IPS DF 6.9 (cell line): ENCODE data around the gene CMPK2.

ENCODE experiments used
- DNase-seq: peaks from one replicate; pipeline ENCODE4 v3.0.0-alpha.2; 2013; ENCODE audit warnings: low read depth, low spot score
- H3K27ac ChIP-seq: one replicate; pipeline ENCODE4 v1.5.1; 2013; ENCODE audit warnings: low read length, control low read depth
- H3K27me3 ChIP-seq: 2 replicates; pipeline ENCODE4 v1.6.1; 2013; ENCODE audit warnings: mild to moderate bottlenecking, low read length; ENCODE audit not compliant: control insufficient read depth, insufficient read depth
- H3K36me3 ChIP-seq: 2 replicates; pipeline ENCODE4 v1.6.1; 2013; ENCODE audit warnings: low read length; ENCODE audit not compliant: control insufficient read depth, insufficient read depth
- H3K4me1 ChIP-seq: 2 replicates; pipeline ENCODE4 v1.6.1; 2013; ENCODE audit warnings: low read length; ENCODE audit not compliant: control insufficient read depth, insufficient read depth
- H3K4me3 ChIP-seq: 2 replicates; pipeline ENCODE4 v1.5.1; 2013; ENCODE audit warnings: mild to moderate bottlenecking, low read length
- H3K9me3 ChIP-seq: 2 replicates; pipeline ENCODE4 v1.6.1; 2013; ENCODE audit warnings: low read length, inconsistent platforms; ENCODE audit not compliant: control insufficient read depth, insufficient read depth
- WGBS: extraction: QIAGEN DNeasy Blood & Tissue Kit; methylation state at CpG from one replicate; pipeline ENCODE4 v1.1.7; 2013; ENCODE audit warnings: mixed read lengths, missing lambda C conversion rate; ENCODE audit not compliant: insufficient read length, insufficient coverage; 5-methylcytosine and 5-hydroxymethylcytosine counted together

Gene CMPK2

GRCh38 chr2:6880200-6880733 is 14.6 kb upstream of the CMPK2 start:
- Histone ChIP-seq H3K4me3 (no peak overlapping the region), H3K9me3 (no peaks in the 10 kb centered on the region), H3K27me3 (no peaks in the 10 kb centered on the region), H3K36me3 (no peaks in the 10 kb centered on the region), H3K27ac (no peak overlapping the region), H3K4me1 (no peaks in the 10 kb centered on the region)
- no CpG with 5 or more reads among the region's 2 CpGs for WGBS
- DNase-seq, result no peak

GRCh38 chr2:6879011-6879410 is 13.3 kb upstream of the CMPK2 start:
- H3K36me3 ChIP-seq, result no peaks in the 10 kb centered on the region
- DNase-seq, result no peak
- no peak overlapping the region for H3K27ac ChIP-seq
- no CpG with 5 or more reads among the region's 2 CpGs for WGBS
- H3K27me3 ChIP-seq, result no peaks in the 10 kb centered on the region
- H3K4me3 ChIP-seq, result no peak overlapping the region
- H3K9me3 ChIP-seq, result no peaks in the 10 kb centered on the region
- H3K4me1 ChIP-seq, result no peaks in the 10 kb centered on the region

GRCh38 chr2:6878549-6878948 is 12.8 kb upstream of the CMPK2 start:
- no peaks in the 10 kb centered on the region for H3K36me3 ChIP-seq
- no peak overlapping the region for H3K27ac ChIP-seq
- no peak for DNase-seq
- H3K4me3 ChIP-seq, result no peak overlapping the region
- no peaks in the 10 kb centered on the region for H3K9me3 ChIP-seq
- WGBS, result no CpG with 5 or more reads among the region's 4 CpGs
- H3K4me1 ChIP-seq, result no peaks in the 10 kb centered on the region
- H3K27me3 ChIP-seq, result no peaks in the 10 kb centered on the region

GRCh38 chr2:6877402-6878304 is 11.9 kb upstream of the CMPK2 start, which contains the start of gene RSAD2:
RSAD2 (plus strand) TSS chr2:6877777; CDS start chr2:6877801, 24 bp downstream.
- no peak within 1 kb of the TSS for H3K27ac ChIP-seq
- WGBS, result no CpG with 5 or more reads among the region's 10 CpGs
- no peak within 1 kb of the TSS for H3K4me3 ChIP-seq
- DNase-seq, result no peak
- H3K9me3 ChIP-seq, result no peaks in the 10 kb centered on the region
- no peaks in the 10 kb centered on the region for H3K4me1 ChIP-seq
- H3K36me3 ChIP-seq, result no peaks in the 10 kb centered on the region
- H3K27me3 ChIP-seq, result no peaks in the 10 kb centered on the region

- H3K27ac ChIP-seq, result no peak overlapping the region
- no peak overlapping the region for H3K4me3 ChIP-seq
- H3K9me3 ChIP-seq, result no peaks in the 10 kb centered on the region
- no peaks in the 10 kb centered on the region for H3K4me1 ChIP-seq
- no peak for DNase-seq
- H3K27me3 ChIP-seq, result no peaks in the 10 kb centered on the region
- no peaks in the 10 kb centered on the region for H3K36me3 ChIP-seq
- WGBS, result no CpG with 5 or more reads among the region's 1 CpG
Measured at GRCh38 chr2:6876309-6876708, 10.6 kb upstream of the CMPK2 start.

GRCh38 chr2:6874032-6874431 is 8.3 kb upstream of the CMPK2 start:
- WGBS, result no CpG with 5 or more reads among the region's 3 CpGs
- no peak for DNase-seq
- Histone ChIP-seq H3K9me3 (no peaks in the 10 kb centered on the region), H3K4me1 (no peaks in the 10 kb centered on the region), H3K27me3 (no peaks in the 10 kb centered on the region), H3K36me3 (no peaks in the 10 kb centered on the region), H3K4me3 (no peak overlapping the region), H3K27ac (no peak overlapping the region)

- 100% methylated on average over 1 of the region's 2 CpGs for WGBS
- H3K4me3 ChIP-seq, result no peak overlapping the region
- no peaks in the 10 kb centered on the region for H3K36me3 ChIP-seq
- no peaks in the 10 kb centered on the region for H3K9me3 ChIP-seq
- H3K27ac ChIP-seq, result no peak overlapping the region
- no peaks in the 10 kb centered on the region for H3K27me3 ChIP-seq
- H3K4me1 ChIP-seq, result no peaks in the 10 kb centered on the region
- no peak for DNase-seq
Measured at GRCh38 chr2:6872394-6872793, 6.7 kb upstream of the CMPK2 start.

- Histone ChIP-seq H3K27me3 (peaks cover 15% of the 10 kb centered on the region), H3K4me3 (no peak overlapping the region), H3K27ac (no peak overlapping the region), H3K36me3 (no peaks in the 10 kb centered on the region), H3K4me1 (peaks cover 1% of the 10 kb centered on the region; the same call in 1 of the 2 replicates), H3K9me3 (no peaks in the 10 kb centered on the region)
- DNase-seq, result no peak
- no CpG with 5 or more reads among the region's 7 CpGs for WGBS
Measured at GRCh38 chr2:6866982-6867381, 1.3 kb upstream of the CMPK2 start.

- no peak for DNase-seq
- Histone ChIP-seq H3K27ac (no peak overlapping the region), H3K4me1 (peaks cover 1% of the 10 kb centered on the region; the same call in 1 of the 2 replicates)
Measured at GRCh38 chr2:6866275-6866671, 566 bp upstream of the CMPK2 start.

GRCh38 chr2:6864923-6865345 is 773 bp downstream of the CMPK2 start:
- Histone ChIP-seq H3K4me1 (peaks cover 1% of the 10 kb centered on the region; the same call in 1 of the 2 replicates), H3K4me3 (peak overlapping the region; percentile 53), H3K27me3 (peaks cover 15% of the 10 kb centered on the region), H3K9me3 (no peaks in the 10 kb centered on the region), H3K36me3 (no peaks in the 10 kb centered on the region), H3K27ac (no peak overlapping the region)
- no peak for DNase-seq
- no CpG with 5 or more reads among the region's 37 CpGs for WGBS

More at GRCh38 chr2:6866275-6866671, 566 bp upstream of the CMPK2 start:
- Histone ChIP-seq H3K4me3 (peak overlapping the region; percentile 53; the same call in 1 of the 2 replicates), H3K27me3 (peaks cover 15% of the 10 kb centered on the region), H3K36me3 (no peaks in the 10 kb centered on the region), H3K9me3 (no peaks in the 10 kb centered on the region)
- no CpG with 5 or more reads among the region's 9 CpGs for WGBS
